Lower leg skin (tissue), 3 donors: ENCODE measurements around the gene ZNF705A.
"Not testable (repeated sequence)": the region's sequence is repeated elsewhere in the genome, so short reads cannot be mapped to it uniquely, and the experiment has no call there.

Source experiments
- POLR2A ChIP-seq, 2 donors: fragments of 450-650 bp; IDR thresholded peaks; one replicate each; pipeline ENCODE4 v1.6.1; 2016 to 2017; ENCODE audit warnings: antibody characterized with exemption in 2 of 2, mild to moderate bottlenecking in 1 of 2, moderate library complexity in 1 of 2
- TF ChIP-seq, protein P1 (sequence below), 3 donors: fragments of 450-650 bp; IDR thresholded peaks; one replicate each; pipeline ENCODE4 v1.5.1; 2016; ENCODE audit warnings: antibody characterized with exemption in 3 of 3, mild to moderate bottlenecking in 3 of 3, moderate library complexity in 2 of 3

DNA sequence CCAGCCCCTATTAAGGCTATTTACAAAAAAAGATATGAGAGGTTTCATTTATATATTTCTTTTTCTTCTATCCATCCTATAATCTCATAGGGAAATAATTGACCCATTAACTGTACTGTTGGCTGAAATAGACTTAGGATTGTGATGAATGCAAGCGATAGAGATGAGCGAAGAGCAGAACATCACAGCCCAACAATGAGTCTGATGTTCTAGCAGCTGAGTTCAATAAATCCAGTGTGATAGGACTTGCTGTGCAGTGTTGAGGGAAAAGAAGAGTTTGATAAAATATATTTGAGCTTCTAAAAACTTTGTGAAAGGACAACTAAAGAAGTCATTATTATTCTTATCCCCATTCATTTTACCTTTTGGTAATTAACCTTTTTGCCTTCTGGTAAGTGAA, 16.1 kb downstream of the ZNF705A start:
- not testable (repeated sequence) for TF ChIP-seq POLR2A (IDR thresholded peaks at IDR 0.05)
- TF ChIP-seq, protein P1, sequence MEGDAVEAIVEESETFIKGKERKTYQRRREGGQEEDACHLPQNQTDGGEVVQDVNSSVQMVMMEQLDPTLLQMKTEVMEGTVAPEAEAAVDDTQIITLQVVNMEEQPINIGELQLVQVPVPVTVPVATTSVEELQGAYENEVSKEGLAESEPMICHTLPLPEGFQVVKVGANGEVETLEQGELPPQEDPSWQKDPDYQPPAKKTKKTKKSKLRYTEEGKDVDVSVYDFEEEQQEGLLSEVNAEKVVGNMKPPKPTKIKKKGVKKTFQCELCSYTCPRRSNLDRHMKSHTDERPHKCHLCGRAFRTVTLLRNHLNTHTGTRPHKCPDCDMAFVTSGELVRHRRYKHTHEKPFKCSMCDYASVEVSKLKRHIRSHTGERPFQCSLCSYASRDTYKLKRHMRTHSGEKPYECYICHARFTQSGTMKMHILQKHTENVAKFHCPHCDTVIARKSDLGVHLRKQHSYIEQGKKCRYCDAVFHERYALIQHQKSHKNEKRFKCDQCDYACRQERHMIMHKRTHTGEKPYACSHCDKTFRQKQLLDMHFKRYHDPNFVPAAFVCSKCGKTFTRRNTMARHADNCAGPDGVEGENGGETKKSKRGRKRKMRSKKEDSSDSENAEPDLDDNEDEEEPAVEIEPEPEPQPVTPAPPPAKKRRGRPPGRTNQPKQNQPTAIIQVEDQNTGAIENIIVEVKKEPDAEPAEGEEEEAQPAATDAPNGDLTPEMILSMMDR (IDR thresholded peaks at IDR 0.05) = not testable (repeated sequence)
